H1 (cell line): ENCODE data around the gene CEP89.

Experiments
- GABPA ChIP-seq: IDR thresholded peaks from 2 replicates; pipeline ENCODE4 v1.6.1; 2011; ENCODE audit warnings: mild to moderate bottlenecking, low read length, moderate library complexity, borderline replicate concordance; ENCODE audit not compliant: insufficient read depth
- JUN ChIP-seq: IDR thresholded peaks from 2 replicates; pipeline ENCODE4 v1.6.1; 2011; ENCODE audit warnings: low read depth, mild to moderate bottlenecking, improper control_type of control experiment, low read length
- POLR2A ChIP-seq, 2 experiments: IDR thresholded peaks; 1 replicate in 1 of 2; 2 replicates in 1 of 2; pipeline ENCODE4 v1.6.1; 2011; ENCODE audit warnings: low read depth in 2 of 2, low read length in 2 of 2, mild to moderate bottlenecking in 2 of 2; ENCODE audit errors: control extremely low read depth in 1 of 2
- SP1 ChIP-seq: IDR thresholded peaks from 2 replicates; pipeline ENCODE4 v1.6.1; 2011; ENCODE audit warnings: low read depth, low read length

- no peak for TF ChIP-seq GABPA
- TF ChIP-seq SP1 = no peak
- no peak for TF ChIP-seq POLR2A (IDR thresholded peaks at IDR 0.05; ENCODE audit: control extremely low read depth in 1 of 2, low read depth in 2 of 2, low read length in 2 of 2)
- no peak for TF ChIP-seq JUN
Measured at GRCh38 chr19:32896516-32897214, 75.1 kb downstream of the CEP89 start.
